NOMO-1 (cell line): Measurements from ENCODE around the gene CTXN3.
"Not testable (repeated sequence)": the region's sequence is repeated elsewhere in the genome, so short reads cannot be mapped to it uniquely, and the experiment has no call there.

Experiments used
- DNase-seq, 2 experiments: peaks; one replicate each; lab custom pipeline; 2025; ENCODE audit not compliant: unreplicated experiment in 2 of 2; lab: John Stamatoyannopoulos, UW

The CTXN3 gene

DNA sequence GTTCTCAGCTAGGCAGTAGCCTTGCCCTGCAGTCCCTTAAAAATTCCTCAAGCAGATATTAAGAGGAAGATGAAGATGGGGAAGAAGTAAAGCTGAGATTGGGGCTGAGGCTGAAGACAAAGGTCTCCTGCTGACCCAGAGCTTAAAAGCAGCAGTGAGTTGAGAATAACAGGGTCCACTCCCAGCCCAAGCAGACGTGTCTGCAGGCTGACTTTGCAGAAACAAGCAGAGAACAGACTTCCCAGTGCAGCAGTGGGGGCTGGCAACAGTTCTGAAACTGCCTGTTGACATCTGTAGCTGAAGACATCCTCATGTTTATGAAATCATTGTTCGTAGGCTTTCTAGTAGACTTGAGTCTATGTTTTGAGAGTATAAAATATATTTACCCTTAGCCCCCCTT is 1.1 kb downstream of the CTXN3 start:
- no peak for DNase-seq

GRCh38 chr5:127650649-127651048 is 1.8 kb downstream of the CTXN3 start:
- DNase-seq, result no peak

DNA sequence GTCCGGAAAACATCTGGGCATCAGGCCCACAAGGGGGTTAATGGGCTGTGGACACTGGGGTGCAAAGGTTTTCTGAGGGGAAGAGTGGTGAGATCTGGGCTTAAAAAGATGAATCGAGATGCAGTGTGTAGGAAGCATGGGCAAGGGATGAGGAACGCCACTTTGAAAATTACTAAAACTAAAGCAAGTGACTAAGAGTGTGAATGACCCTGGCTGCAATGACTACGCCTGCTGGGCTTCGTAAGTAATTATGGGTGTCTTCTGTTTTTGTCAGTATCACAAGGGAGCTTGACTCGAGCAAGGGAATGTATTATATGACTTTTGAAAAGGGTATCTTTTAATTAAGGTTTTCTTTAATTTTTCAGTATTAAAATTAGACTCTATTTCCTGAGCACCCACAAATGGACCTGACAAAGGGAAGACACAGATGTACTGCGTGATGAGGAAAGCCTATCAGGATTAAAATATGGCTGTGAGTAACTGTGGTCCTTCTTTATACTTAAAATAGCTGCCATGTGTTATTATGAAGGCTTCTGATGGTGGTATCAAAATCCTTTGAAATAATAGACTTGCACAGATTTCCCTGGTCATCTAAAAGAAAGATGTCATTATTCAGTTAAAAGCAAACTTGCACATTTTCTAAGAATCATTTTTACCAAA is 4.2 kb downstream of the CTXN3 start:
- DNase-seq, result no peak

DNA sequence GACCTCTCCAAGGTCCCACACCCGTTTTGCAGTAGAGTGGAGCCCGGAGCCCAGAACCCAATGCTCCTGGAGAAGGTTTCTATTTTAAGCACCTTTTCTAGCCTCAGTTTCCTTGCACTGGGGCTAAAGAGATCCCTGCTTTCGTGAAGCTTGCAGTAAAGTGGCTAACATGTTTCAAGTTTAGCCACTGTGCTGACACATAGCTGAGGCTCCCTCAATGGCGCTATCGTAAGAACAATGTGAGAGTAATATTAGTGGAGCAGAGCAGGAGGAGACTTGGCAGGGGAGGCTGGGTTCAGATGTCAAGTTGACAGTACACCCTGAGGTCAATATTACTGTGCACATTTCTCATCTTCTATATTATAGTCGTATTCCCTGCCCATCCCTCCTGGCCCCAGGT is 7.9 kb downstream of the CTXN3 start:
- no peak for DNase-seq

GRCh38 chr5:127660047-127660733 is 11.3 kb downstream of the CTXN3 start:
- no peak for DNase-seq

DNA sequence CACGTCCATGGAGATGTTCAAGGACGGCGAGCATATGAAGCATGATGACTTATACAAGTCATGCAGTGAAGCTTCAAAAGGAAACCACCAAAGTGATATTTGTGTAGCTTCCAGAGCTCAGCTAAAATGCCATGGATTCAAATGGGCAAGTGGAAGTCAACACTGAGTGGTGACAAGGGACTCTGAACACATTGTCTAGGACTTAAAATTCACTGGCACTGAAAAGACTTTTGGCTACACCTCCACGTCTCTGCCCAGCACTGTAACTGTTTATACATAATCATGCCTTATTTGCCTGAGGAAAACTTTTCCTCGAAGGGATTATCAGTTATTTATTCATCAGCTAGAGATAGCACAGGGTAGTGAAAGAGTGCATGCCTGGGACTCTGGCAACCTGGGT is 15.2 kb downstream of the CTXN3 start:
- DNase-seq, result no peak

DNA sequence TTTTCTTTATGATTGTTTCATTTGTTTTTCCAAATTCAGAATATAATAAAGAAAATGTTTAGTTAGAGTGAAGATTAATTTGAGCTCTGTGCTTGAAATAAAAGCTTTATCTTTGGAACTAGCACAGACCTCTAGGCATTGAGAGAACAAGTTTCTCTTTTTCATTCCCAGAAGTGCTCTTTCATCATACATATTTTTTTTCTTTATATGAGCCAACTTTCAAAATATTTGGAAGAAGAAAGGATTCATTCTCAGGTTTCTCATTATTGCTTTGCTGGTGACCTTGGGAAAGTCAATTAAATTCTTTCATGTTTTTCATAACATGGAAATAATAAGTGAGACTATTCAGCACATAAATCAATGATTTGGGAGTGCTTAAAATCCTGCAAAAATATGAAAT is 16.8 kb downstream of the CTXN3 start:
- DNase-seq, result no peak

DNA sequence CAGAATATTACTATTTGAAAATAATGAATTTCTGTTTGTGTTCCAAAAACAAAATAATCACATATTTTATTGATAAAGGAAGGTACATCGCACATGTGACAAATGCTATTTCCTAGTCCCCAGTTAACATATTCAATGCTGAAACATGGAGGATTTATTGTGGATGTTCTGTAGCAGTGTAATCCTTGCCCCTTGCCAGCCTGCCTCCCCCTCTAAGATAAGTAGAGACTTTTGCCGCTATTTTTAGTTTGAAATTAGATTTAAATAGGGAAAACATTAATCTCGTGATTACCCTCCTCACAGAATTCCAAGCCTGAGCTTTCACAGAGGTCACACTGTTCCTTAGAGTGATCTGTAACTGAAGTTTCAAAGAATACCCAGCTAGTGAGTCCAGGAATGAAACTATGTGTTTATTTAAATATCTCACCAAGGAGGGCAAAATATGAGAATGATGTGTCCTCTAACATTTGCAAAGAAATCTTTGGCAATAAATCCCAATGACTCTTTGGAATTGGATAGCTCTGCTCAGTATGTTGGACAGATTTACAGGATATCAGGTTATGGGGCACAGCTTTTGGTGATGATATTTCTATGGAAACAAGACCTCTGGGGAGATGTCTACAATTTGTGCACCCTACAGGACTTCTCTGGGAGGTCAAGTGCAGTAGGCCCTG is 17.3 kb downstream of the CTXN3 start:
- DNase-seq, result no peak

DNA sequence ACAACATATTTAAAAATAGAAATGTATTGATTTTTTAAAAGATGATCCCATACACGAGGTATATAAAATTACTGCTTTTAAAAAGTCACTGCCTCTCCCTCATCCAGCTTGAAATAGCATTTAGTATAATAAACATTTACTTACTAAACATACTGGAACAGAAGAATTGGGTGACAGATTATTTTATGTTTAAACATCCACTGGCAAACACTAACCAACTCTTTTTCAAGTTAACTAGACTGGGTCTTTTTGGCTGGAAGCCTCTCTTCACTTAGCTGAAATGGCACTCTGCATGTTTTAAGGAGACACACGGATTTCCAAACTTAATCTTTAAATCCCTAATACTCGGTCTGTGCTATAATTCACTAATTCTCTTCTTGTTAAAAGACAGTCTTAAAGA is 19.0 kb downstream of the CTXN3 start:
- DNase-seq, result no peak

DNA sequence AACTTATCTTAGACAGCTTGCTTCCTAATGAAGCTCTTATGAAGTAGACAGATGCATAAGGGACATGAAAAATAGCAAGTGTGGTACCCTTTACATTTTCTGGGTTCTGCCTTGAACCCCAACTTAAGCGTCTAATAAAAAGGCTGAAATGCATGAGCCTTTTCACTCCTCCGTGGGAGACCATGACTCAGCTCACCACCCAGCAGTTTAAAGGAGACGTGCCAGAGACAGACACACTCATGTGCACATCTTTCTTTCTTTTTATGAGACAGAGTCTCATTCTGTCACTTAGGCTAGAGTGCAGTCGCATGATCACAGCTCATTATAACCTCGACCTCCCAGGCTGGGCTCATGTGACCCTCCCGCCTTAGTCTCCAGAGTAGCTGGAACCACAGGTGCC is 22.3 kb downstream of the CTXN3 start:
- no peak for DNase-seq

DNA sequence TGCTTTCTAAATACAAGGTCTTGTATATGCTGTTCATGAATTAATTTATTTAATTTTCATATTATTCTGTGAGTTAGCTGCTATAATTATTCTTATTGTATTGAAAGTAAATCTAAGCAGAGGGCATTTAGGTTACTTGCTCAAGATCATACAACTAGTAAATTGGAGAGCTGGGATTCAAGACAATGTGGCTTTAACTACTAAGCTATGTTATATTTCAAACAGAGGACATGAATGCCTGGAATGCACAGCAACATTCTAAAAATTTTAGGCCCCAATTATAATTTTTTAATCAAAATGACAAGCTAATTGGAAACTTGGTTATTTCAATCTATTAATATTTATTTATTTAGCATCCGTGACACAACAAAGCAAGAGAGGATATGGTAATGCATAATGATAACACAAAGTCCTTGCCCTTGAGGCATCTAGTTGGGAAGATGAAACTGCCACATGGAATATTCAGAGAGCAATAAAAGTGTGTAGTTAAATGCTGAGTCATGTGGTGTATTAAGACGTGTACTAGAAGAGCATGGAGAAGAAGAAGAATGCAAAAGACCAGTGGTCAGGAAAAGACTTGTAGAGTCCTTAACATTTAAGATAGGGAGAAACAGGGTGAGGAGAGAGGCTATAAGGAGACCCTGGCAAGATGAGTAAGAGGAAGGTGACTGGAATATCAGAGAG is 24.4 kb downstream of the CTXN3 start:
- DNase-seq, result no peak

DNA sequence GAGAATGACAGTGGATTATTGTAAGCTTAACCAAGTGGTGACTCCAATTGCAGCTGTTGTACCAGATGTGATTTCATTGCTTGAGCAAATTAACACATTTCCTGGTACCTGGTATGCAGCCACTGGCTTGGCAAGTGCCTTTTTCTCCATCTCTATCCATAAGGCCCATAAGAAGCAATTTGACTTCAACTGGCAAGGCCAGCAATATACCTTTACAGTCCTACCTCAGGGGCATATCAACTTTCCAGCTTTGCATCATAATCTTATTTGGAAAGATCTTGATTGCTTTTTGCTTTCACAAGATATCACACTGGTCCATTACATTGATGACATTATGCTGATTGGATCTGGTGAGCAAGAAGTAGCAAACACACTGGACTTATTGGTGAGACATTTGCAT is 28.1 kb downstream of the CTXN3 start:
- DNase-seq, result not testable (repeated sequence)

- not testable (repeated sequence) for DNase-seq
Measured at GRCh38 chr5:127679691-127680330, 30.9 kb downstream of the CTXN3 start.

GRCh38 chr5:127680595-127680994 is 31.7 kb downstream of the CTXN3 start:
- no peak for DNase-seq

- DNase-seq, result no peak
Measured at GRCh38 chr5:127683008-127683407, 34.1 kb downstream of the CTXN3 start.

DNA sequence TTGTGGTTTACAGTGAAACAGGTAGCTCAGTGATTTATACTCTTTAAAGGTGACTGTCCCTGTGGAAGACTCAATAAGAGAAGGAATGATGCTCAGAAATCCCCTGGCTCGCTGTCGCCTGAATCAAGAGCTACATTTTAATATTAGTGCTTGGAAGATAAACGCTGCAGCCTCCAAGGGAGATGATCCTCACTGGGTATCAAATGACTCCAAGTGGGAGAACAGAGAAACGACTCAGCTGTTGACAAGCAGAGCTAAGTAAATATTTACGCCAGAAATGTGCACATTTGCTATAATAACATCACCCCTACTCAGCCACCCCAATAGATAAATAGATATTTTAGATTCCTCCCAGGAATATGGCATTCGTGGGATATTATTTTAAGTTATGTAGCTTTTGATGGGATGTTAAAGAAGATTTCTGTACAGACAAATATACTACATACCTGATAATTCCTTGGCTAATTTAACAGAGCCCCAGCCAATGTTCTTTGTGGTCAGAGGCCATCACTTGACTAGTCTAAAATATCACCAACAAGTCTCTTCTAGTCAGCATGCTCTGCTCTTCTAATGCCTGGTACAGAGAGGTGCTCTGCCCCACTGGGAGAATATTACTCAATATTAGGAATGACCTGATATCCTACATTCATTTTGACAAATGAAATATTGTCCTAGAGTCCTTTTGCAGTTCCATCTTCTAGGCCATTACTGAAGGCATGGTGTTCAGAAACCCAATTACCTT is 36.0 kb downstream of the CTXN3 start:
- DNase-seq, result no peak

GRCh38 chr5:127685662-127686061 is 36.8 kb downstream of the CTXN3 start:
- DNase-seq, result no peak

DNA sequence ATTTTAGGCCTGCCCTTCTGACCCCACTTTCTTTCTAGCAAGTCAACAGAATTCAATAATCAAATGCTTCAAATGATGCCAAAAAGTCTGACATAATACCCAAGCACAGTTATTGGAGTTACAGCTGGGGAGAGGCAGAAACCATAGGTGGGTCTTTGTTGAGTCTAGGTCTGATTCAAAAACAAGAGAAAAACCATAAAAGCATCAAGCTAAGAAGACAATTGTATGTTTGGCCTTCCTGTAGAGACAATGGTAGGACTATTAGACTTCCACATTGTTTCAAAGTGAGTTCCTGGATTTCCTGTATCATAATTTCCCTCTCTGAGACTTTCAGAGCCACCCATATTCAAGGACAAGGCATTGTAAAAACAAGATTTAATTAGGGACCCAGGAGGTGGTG is 37.5 kb downstream of the CTXN3 start:
- DNase-seq, result no peak

- no peak for DNase-seq
Measured at GRCh38 chr5:127694518-127695171, 45.8 kb downstream of the CTXN3 start.

DNA sequence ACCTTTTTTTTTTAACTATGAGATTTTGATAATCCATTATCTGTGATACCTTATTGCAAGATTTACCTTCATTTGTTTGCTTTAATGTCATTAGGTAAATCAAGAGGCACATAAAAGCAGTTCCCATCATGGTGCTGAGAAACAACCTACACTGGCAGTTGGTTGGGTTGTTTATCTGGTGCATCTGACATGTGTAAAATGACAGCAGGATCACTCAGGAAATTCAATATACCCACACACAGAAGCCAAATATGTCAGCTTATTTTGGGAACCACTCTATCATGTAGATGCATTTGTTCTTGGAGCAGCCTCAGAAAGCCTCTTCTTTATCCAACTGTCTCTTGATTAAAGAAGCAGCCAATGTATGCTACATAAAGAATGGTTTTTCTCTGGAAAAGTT is 46.5 kb downstream of the CTXN3 start:
- no peak for DNase-seq
